GM18868 (cell line): ENCODE data around the gene IL23R.

Source experiments
- ATAC-seq: cut with Tn5 transposase; IDR thresholded peaks from one replicate; pipeline ENCODE4 v1.9.1; 2021; ENCODE audit warnings: mild to moderate bottlenecking, moderate library complexity; ENCODE audit not compliant: unreplicated experiment

Gene IL23R

GRCh38 chr1:67148516-67149178 is 17.6 kb upstream of the IL23R start:
- ATAC-seq: peak; percentile 22

- ATAC-seq: peak; percentile 91
These were observed 17.0 kb upstream of the IL23R start for GRCh38 chr1:67149179-67149770.

GRCh38 chr1:67150931-67151330 is 15.3 kb upstream of the IL23R start:
- ATAC-seq: no peak

- no peak for ATAC-seq
These were observed 7.9 kb upstream of the IL23R start for GRCh38 chr1:67158401-67158800.

- ATAC-seq: no peak
These were observed 7.0 kb upstream of the IL23R start for GRCh38 chr1:67159233-67159632.

GRCh38 chr1:67162954-67163353 is 3.3 kb upstream of the IL23R start:
- ATAC-seq: peak; percentile 63

GRCh38 chr1:67165468-67166041 is 699 bp upstream of the IL23R start:
- ATAC-seq: no peak

- ATAC-seq: no peak
These were observed 3.2 kb downstream of the IL23R start for GRCh38 chr1:67169496-67169895.

- ATAC-seq: no peak
These were observed 3.7 kb downstream of the IL23R start for GRCh38 chr1:67169932-67170331.

- ATAC-seq: no peak
These were observed 4.7 kb downstream of the IL23R start for GRCh38 chr1:67170751-67171573.

GRCh38 chr1:67171574-67171955 is 5.3 kb downstream of the IL23R start:
- peak; percentile 12 for ATAC-seq

GRCh38 chr1:67171978-67172377 is 5.7 kb downstream of the IL23R start:
- ATAC-seq: peak; percentile 64

GRCh38 chr1:67173988-67174387 is 7.7 kb downstream of the IL23R start:
- ATAC-seq: no peak

GRCh38 chr1:67174716-67175284 is 8.5 kb downstream of the IL23R start:
- ATAC-seq: peak; percentile 53

GRCh38 chr1:67175530-67176087 is 9.4 kb downstream of the IL23R start:
- no peak for ATAC-seq

- ATAC-seq: no peak
These were observed 18.7 kb downstream of the IL23R start for GRCh38 chr1:67184838-67185421.

GRCh38 chr1:67188137-67188536 is 21.9 kb downstream of the IL23R start:
- ATAC-seq: no peak

GRCh38 chr1:67189953-67190352 is 23.7 kb downstream of the IL23R start:
- ATAC-seq: peak; percentile 49

- no peak for ATAC-seq
These were observed 24.2 kb downstream of the IL23R start for GRCh38 chr1:67190410-67190809.

- no peak for ATAC-seq
These were observed 24.7 kb downstream of the IL23R start for GRCh38 chr1:67190942-67191341.
